Measurements from ENCODE around the gene CHMP2A.

DNA sequence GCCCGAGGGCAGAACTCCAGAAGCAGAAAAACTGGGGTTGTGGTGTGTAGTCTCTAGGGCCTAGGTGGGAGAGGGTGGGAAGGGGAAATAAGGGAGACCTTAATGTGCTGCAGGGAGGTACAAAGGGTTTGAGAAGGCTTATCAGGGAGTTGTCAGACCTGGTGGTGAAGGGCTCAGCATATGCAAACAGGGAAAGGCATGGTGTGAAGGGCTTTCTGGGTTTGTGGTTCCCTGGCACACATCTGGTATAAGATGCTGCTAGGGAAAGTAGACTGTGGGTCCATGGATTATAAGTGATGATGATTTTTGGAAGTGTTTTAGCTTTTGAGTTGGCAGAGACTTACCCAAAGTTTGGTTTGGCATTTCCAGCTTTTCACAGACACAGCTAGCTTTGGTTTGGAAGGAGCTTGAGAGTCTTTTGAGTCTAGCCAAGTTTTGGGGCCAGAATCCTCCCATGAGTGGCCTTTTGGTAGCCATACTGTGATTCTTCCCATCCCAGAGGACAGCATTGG is 8.8 kb downstream of the CHMP2A start:
- TF ChIP-seq, protein P1, sequence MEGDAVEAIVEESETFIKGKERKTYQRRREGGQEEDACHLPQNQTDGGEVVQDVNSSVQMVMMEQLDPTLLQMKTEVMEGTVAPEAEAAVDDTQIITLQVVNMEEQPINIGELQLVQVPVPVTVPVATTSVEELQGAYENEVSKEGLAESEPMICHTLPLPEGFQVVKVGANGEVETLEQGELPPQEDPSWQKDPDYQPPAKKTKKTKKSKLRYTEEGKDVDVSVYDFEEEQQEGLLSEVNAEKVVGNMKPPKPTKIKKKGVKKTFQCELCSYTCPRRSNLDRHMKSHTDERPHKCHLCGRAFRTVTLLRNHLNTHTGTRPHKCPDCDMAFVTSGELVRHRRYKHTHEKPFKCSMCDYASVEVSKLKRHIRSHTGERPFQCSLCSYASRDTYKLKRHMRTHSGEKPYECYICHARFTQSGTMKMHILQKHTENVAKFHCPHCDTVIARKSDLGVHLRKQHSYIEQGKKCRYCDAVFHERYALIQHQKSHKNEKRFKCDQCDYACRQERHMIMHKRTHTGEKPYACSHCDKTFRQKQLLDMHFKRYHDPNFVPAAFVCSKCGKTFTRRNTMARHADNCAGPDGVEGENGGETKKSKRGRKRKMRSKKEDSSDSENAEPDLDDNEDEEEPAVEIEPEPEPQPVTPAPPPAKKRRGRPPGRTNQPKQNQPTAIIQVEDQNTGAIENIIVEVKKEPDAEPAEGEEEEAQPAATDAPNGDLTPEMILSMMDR (IDR thresholded peaks at IDR 0.05), result no peak
- TF ChIP-seq, protein P2, sequence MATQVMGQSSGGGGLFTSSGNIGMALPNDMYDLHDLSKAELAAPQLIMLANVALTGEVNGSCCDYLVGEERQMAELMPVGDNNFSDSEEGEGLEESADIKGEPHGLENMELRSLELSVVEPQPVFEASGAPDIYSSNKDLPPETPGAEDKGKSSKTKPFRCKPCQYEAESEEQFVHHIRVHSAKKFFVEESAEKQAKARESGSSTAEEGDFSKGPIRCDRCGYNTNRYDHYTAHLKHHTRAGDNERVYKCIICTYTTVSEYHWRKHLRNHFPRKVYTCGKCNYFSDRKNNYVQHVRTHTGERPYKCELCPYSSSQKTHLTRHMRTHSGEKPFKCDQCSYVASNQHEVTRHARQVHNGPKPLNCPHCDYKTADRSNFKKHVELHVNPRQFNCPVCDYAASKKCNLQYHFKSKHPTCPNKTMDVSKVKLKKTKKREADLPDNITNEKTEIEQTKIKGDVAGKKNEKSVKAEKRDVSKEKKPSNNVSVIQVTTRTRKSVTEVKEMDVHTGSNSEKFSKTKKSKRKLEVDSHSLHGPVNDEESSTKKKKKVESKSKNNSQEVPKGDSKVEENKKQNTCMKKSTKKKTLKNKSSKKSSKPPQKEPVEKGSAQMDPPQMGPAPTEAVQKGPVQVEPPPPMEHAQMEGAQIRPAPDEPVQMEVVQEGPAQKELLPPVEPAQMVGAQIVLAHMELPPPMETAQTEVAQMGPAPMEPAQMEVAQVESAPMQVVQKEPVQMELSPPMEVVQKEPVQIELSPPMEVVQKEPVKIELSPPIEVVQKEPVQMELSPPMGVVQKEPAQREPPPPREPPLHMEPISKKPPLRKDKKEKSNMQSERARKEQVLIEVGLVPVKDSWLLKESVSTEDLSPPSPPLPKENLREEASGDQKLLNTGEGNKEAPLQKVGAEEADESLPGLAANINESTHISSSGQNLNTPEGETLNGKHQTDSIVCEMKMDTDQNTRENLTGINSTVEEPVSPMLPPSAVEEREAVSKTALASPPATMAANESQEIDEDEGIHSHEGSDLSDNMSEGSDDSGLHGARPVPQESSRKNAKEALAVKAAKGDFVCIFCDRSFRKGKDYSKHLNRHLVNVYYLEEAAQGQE (IDR thresholded peaks at IDR 0.05; ENCODE audit: insufficient read depth in 1 of 2, low read depth in 2 of 2, low read length in 1 of 2), result no peak
- TF ChIP-seq TCF7L2 (IDR thresholded peaks at IDR 0.05; ENCODE audit: low read depth, low read length), result no peak
- no peak for TF ChIP-seq POLR2AphosphoS5 (IDR thresholded peaks at IDR 0.05; ENCODE audit: low read depth, low read length)
- no peak for TF ChIP-seq SIN3A (IDR thresholded peaks at IDR 0.05; ENCODE audit: borderline replicate concordance, insufficient read depth, low read depth, low read length)
